ENCODE measurements around the gene PTPN13.
A peak's percentile ranks its signal among the peaks of the same experiment; 100 is the strongest.

PTPN13 gene

DNA sequence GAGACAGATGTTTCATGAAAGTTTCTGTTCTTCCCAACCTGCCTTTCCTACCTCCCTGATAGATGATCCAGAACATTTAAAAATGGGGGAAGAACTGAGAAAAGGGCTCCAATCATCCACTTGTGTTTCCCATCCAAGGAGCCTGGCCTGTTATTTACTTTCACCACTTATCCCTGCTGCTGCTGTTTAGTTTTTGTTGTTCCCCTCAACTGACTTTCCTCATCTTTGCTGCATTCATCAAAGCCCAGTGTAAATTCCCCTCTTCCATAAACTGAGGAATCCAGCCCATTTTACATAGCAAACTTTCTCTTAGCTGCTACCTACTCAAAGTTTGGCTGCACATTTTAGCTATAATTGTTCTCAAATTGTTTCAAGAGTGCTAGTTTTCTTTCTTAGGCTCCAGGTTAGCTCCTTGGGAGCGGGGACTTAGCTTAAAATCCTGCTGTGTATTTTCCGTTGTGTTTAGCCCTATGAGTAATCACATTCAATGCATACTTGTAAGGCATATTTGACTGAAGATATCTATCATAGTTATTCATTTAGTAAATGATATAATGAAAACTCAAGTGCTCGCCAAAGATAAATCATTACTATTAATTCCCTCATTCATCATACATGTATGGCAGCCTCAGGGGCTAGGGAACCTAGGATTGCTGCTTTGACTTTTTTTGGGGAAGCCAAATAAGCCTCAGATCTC is 1.4 kb upstream of the PTPN13 start:
- DNase-seq (ENCODE audit: low read depth in 4 of 4, low spot score in 1 of 4) = no peak

DNA sequence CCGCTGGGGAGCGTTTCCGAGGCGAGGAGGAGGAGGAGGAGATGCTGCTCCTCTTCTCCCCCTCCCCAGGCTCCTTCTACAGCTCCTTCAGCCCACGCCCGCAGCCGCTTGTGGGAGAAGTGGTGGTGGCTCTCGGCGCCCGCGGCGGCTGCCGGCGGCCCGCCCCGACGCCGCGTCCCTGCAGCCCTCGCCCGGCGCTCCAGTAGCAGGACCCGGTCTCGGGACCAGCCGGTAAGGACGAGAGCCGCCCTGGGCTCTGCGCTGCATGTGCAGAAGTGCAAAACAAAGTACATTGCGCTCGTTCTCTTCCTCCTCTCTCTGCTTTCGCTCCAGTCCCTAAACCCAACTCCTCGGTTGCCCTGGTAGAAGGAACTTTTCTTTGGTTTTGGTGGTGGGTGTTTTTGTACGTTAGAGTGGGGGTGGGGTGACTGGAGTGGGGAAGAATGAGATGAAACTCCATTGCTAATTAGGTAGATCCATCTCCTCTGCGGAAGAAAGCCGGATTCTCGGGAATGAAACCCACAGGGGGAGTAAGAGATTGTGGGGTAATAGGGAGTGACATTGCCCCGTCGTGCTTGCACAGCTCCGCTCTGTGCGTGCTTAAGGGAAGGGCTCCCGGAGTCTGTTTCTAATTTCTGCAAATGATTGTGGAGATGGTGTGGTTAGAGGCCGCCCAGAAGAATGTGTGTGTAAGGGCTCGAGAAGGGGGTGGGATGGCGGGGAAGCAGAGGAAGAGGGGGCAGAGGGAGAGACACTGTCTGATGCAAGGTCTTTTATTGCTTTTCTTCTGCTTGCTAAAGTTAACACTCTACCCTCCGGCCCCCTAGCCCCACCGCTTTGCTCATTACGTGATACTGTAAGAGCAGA is 677 bp downstream of the PTPN13 start:
- peak in 1 of 4 experiments; percentile 3 for DNase-seq (ENCODE audit: low read depth in 4 of 4, low spot score in 1 of 4)

DNA sequence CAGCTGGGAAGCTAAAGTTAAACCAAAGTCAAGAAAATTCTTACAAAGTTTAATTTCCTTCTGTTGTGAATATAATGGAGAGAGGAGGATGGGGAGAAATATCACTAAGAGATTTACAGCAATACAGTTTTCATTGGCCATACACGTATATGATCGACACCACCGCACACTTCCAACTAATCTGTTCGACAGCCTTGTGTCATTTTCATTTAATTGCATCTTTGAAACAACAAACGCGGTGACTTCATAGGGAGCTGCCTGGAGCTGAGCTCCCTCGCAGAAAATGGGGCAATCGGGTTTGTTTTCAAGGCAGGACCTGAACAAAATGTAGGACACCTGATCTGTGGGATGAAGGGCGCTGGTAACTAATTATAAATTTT is 1.3 kb downstream of the PTPN13 start:
- no peak for DNase-seq (ENCODE audit: low read depth in 4 of 4, low spot score in 1 of 4)

DNA sequence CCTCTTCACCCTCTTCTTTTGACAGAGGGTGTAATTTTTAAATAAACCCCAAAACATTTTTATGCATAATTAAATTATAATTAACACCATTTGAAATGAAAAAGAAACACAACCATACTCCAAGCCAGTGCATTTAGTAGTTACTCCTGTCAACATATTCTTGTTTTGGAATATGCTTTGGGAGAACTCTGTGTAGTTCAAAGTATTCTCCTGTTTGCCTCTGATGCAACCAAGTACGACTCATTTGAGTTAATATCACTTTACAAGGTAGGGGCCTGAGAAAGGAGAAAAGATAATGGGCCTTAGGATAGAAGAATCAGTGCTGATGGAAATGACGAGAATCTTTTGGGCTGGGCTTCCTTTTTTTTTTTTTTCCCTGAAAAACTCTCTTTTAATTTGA is 2.7 kb downstream of the PTPN13 start:
- DNase-seq (ENCODE audit: low read depth in 4 of 4, low spot score in 1 of 4) = no peak

DNA sequence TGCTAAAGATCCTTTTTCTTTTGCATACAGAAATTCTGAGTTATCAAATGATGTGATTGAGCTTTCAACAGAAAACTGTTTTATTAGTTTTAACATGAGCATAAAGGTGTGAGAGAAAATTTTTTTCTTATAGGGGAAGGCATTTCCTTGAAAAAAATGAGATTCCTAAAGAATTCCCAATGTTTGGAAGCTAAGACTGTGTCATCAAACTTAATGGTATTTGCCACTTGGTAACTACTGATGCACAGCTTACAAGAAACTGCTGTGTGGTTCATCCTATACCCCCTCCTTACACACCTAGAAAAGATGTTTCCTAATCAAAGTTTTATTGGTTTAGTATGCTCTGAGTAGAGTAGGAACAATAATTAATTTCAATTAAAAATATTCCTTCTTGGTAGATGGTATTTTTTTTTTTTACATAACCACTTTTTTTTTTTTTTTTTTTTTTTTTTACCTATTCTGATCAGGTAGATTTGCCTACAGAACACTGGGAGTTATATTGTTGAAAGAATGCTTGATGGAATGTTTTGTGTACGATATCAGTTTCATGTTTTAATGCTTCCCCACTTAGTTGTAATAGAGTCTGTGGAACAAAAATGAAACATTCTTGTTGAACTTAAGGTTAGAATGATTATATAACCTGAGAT is 6.0 kb downstream of the PTPN13 start:
- no peak for DNase-seq (ENCODE audit: low read depth in 4 of 4, low spot score in 1 of 4)

DNA sequence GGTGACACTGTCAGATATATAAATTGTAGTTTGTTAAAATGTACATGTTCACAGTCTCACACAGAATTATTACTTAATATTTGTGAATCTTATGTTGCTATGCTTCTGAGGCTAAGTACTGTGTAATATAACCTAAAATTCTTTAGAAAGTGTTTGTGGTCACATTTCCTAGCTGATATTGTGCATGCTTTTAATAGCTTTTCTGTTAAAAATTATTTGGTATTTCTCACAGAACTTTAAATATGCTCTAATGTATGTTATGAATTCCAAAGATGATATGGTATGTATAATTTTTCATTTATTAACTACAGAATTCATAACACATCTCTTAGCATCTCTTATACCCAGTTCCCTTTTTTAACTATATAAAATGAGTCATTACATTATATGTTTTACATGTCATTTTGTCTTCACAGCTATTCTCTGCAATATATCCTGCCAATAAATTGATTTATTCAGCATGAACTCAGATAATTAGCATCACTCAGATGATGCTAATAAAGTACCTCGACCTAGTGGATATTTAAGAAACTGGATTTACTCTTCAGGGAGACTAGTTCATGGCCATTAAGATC is 9.3 kb downstream of the PTPN13 start:
- DNase-seq (ENCODE audit: low read depth in 4 of 4, low spot score in 1 of 4) = no peak

DNA sequence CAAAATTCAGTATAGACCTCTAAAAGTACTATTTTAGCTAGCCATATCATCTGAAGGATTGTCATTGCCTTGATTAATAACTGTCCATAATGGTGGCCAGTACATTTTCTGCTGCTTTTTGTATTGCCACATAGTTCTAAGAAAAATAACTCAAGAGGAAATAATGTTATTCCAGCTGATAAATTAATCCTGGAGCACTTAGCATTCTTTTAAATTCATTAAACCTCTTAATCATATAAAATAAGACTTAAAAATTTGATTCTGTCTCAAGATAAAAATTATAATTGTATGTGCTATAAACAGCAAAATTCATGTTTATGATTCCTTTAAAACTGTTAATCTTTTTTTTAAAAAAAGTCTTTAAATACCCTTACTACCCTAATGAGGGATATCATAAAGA is 12.7 kb downstream of the PTPN13 start:
- DNase-seq (ENCODE audit: low read depth in 4 of 4, low spot score in 1 of 4) = no peak

DNA sequence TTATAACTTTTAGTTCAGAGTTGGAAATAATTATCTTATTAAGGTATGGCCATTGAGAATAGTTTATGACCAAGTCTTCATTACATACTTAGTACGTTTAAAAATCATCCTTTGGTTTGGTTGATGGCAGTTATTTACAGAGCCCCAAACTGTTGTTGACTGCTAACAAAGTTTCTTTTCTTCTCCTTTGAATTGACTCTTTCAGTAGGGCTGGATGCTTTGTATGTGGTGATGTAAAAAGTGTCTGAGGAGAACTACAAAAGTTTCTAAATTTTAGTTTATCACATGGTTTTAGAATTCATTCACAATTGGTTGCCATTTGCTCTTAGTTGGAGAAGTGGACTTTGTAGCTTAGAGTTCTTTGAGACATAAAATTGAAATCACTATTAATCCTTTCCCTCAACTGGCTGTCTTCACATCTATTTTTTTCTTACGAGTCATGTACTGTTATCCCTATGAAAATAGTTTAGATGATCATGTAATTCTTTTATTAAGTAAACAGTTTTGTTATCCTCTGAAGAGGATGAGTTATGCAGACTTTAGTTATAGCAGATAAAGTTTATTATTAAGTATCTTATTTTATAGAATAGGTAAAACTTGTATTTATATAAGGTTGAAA is 14.8 kb downstream of the PTPN13 start:
- no peak for DNase-seq (ENCODE audit: low read depth in 4 of 4, low spot score in 1 of 4)

DNA sequence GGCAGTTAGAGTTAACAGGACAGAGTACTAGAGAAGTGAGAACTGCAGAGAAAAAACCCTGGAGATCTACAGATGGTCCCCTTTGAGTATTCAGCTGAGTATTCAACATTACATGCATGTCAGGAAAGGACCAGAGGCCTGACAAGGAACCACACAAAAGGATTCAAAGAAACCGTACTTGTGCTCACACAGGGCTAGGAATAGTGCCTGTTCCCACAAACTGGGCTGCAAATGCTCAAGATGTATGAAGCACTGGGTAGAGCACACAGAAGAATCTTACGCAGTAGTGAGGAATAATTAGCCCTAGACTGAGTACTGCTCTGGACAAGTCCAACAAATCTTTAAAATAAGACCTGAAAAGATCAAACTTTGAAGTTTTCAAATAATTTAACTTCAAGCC is 17.6 kb downstream of the PTPN13 start:
- no peak for DNase-seq (ENCODE audit: low read depth in 4 of 4, low spot score in 1 of 4)

DNA sequence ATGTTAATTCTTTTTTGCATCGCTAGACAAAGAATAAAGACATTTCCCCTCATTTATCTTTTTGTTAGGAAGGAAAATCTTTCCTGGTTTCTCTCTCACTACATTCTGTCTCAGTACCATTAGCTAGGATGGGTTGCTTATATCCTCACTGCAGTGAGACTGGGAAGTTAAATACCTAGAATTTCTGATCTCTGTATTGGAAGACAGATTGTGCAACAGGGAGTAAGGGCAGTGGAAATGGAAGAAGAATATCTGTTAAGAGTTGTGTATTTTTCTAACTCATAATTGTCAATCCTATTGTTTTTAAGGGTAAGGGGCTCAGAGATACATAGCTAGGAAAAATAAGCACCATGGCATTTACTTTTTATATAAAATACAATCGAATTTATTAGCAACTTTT is 19.6 kb downstream of the PTPN13 start:
- DNase-seq (ENCODE audit: low read depth in 4 of 4, low spot score in 1 of 4) = no peak

DNA sequence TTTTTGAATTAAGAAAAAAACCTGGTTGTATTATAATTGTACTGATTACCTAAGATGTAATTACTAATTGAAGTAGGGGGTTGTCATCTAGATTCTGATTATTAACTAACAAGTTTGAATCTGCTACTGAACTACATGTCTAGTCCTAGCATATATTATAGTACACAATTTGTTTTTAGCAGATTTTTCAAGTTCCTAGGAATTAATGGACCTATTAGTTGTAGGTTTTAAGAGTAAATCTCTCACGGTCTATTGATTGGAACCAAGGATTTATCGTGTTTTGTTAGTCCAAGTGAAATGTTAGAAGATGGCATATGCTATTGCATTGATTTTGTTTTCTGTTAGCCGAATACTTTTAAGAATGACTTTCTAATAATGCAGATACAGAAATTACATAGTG is 20.8 kb downstream of the PTPN13 start:
- DNase-seq (ENCODE audit: low read depth in 4 of 4, low spot score in 1 of 4) = no peak

DNA sequence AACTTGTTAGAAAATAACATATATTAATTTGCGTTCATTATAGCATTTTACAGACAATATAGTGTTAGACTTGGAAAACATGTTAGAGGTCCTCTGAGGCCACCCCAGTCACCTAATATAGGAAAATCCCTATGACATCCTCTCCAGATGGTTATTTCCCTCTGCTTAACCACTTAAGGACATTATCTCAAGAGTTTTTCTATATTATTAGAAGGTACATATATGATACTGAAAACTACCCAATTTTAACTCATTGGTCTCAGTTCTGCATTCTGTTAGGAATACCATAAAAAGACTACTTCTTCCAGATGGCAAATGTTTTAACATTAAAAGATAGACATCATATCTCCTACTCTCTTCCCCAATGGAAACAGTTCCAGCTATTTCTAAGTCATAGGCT is 21.4 kb downstream of the PTPN13 start:
- no peak for DNase-seq (ENCODE audit: low read depth in 4 of 4, low spot score in 1 of 4)

DNA sequence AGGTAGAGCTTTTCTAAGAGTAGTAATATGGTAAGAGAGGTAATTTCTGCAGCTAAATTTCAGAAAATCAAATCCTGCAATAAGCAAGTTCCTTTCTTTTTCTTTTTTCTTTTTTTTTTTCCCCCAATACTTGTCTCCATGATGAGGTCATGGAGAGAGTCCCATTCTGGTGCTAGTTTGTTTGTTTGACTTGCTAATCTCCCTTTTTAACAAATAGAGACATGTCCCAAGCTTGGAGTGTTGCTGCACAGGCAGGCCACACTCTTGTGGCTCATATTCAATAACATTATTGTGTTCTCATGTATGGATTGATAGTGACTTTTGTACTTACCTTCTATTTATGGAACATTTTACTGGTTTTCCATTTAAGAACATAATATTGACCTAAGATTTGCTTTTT is 25.5 kb downstream of the PTPN13 start:
- DNase-seq (ENCODE audit: low read depth in 4 of 4, low spot score in 1 of 4) = no peak

DNA sequence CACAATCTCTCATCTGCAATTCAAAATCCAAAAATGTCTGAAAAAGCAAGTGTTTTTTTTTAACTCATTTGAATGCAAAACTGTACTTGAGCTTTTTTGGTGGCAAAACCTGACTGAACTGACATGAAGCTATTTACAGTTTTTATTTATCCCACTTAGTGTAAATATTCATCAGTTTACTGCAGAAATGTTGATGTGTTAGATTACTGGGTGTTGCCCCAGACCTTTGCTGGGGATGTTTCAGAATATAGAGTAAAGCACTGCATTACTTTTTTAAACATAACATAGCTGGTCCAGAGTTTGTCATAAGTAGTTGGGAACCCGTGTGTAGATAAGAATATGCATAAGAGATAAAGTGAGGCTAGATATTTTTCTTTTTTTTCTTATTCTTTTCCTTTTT is 27.3 kb downstream of the PTPN13 start:
- no peak for DNase-seq (ENCODE audit: low read depth in 4 of 4, low spot score in 1 of 4)

DNA sequence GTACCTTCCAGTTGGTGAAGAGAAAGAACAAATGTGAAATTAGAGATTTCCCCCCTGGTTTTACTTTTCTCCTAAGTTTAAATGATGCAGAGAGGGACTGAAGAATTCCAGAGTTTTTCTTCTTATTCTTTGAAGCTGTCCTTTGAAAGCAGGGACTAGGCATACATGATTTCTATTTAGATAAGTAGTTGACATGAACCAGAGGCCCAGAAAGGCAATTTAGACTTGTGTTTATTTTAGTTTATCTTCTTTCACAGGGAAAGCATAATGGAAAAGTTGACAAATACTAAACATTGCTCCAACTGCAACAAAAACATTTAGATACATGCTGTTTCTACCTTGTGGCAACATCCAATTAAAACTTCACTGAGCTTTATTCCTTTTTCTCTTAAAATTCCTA is 32.0 kb downstream of the PTPN13 start:
- DNase-seq (ENCODE audit: low read depth in 4 of 4, low spot score in 1 of 4) = no peak

DNA sequence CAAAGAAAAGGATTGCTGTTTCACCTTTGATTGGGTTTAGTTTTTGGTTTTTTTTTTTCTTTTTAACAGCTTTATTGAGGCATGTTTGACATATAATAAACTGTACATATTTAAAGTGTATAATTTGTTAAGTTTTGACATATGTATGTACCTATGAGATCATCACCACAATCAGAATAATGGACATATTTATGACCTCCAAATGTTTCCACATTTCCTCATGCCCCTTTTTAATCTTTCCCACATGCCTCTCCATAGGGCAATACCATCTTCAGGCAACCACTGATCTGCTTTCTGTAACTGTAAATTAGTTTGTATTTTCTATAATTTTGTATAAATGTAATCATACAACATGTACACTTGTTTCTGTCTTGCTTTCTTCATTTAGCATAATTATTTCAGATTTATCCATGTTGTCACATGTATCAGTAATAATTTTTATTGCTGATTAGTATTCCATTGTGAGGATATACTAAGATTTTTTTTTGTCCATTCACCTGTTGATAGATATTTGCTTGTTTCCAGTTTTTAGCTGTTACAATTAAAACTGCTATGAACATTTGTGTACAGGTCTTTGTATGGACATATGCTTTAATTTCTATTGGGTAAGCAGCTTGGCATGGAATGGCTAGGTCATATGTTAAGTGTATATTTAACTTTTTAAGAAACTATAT is 33.5 kb downstream of the PTPN13 start:
- no peak for DNase-seq (ENCODE audit: low read depth in 4 of 4, low spot score in 1 of 4)

DNA sequence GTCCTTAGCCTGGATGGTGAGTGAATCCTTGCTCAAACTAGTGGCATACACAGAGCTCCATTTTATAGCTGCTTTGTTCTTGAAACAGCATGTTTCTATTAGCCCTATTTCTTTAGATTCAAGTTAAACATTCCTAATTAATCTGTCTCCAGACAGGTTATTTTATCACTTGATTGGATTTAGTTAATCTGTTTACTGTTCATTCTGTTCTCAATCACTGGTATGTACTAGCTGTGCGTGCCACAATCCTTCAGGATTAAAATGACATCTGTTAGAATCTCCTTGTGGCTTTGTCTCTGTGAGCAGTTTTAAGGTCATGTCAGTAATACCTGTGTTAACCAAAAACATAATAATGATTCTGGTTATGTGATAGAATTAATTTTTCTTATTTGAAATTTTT is 36.5 kb downstream of the PTPN13 start:
- DNase-seq (ENCODE audit: low read depth in 4 of 4, low spot score in 1 of 4) = no peak

DNA sequence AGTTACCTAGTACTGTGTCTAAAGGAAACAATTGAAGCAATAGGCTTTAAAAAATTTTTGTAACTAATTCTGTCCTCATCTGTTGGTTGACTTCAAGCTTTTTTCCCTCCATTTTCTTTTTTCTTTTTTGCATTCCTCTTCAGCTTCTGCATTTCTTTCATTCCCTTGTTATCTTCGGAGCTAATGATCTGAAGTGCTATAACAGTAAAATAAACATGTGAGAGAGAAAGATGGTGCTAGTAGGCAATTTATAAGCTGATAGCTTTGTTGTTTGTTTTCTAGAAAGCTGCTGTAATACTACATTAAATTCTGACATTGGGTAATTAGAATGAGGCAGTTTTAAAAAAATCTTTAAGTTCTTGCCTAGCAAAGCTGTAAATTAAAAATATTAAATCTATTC is 37.1 kb downstream of the PTPN13 start:
- no peak for DNase-seq (ENCODE audit: low read depth in 4 of 4, low spot score in 1 of 4)

DNA sequence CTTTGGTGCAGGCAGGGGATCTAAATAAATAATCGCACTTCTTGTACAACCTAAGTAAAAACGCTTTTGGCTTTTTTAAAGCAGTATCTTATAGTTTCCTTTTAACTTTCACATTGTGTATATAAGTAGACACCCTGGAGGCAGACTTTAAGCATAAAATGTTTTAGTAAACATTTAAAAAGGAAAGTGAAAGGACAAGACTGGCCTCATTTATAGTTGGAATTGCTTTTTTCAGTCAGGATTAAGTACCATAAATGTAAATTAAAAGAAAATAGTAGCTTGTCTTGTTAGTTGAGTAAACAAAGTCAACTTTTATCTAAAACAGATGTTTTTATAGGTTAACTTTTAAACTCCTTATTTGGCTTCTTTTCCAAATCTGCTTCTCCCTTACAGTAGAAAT is 39.7 kb downstream of the PTPN13 start:
- no peak for DNase-seq (ENCODE audit: low read depth in 4 of 4, low spot score in 1 of 4)

DNA sequence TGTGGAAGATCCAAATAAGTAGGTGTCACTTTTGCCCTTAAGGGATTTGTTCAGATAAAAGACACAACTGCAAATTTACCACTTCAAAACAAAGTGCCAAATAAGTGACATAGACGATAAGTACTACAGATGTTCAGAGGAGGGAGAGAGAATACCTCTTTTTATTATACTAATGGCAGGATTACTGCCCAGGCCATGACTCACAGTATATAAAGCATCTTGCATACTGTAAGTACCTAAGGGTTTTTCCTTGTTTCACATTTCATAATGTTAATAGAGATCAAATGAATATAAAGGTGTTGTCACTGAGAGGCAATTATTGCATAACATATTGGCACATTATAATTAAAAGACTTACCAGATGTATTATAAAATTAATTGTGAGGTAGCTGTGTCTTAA is 46.4 kb downstream of the PTPN13 start:
- no peak for DNase-seq (ENCODE audit: low read depth in 4 of 4, low spot score in 1 of 4)

DNA sequence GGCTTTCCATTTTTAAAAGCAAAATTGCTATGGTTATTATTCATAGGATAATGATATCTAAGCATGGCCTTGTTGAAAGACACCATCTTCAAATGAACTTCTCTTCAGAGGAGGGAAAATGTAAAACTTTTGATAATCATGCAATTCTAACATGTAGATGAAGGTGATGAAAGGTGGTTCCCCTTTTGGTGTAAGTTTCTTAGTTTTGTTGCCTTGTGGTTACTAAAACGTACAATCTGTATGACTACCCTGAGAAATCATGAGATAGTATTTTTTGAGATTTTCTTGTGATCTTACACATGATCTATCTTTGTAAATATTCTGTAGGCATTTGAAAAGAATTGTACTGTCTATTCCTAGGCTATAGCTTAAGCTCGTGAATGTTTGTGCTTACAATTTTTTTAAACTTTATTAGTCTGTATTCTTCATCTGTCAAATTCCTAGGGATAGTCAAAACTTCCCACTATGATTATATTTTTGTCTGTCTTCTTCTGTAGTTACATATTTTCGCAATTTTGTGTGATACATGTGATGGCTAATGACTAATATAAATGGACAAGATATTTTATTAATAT is 47.5 kb downstream of the PTPN13 start:
- no peak for DNase-seq (ENCODE audit: low read depth in 4 of 4, low spot score in 1 of 4)

Data from stimulated activated CD4-positive, alpha-beta T cell treated with anti-CD3 and anti-CD28 coated beads, Interleukin-1b, Interleukin-23, amount 100 ng/mL, for 24 hours (primary cell).